ENCODE results near the gene IDUA. TPM values are rescaled to one million over a fixed set of nuclear protein-coding genes. Genes with fewer than 3 reads are reported as not detected.

The IDUA gene
- total RNA-seq, 1 experiment from 2014 or later: 10.1 TPM

GRCh38 chr4:958314-958665 lies 28.6 kb upstream of the IDUA start:
- Histone ChIP-seq H4K20me1 (ENCODE audit: low read length) (no peaks in the 10 kb centered on the region), H3F3A (ENCODE audit: low read length, unreplicated experiment) (no peaks in the 10 kb centered on the region), H3K4me1 (ENCODE audit: insufficient read depth, low read length) (no peaks in the 10 kb centered on the region), H3K9ac (ENCODE audit: low read length) (no peak overlapping the region), H3K27ac (ENCODE audit: low read length) (no peak overlapping the region), H3K4me3 (ENCODE audit: low read length) (no peak overlapping the region), H3K4me2 (ENCODE audit: low read length) (no peak overlapping the region), H2AFZ (ENCODE audit: low read length) (no peak overlapping the region), H3K9me2 (replicated peaks; ENCODE audit: low read length) (no peaks in the 10 kb centered on the region), H3K79me2 (ENCODE audit: low read length) (no peaks in the 10 kb centered on the region), H3K36me3 (ENCODE audit: low read depth, low read length) (no peaks in the 10 kb centered on the region), H3K27me3 (ENCODE audit: low read length) (no peaks in the 10 kb centered on the region), H3K9me3 (ENCODE audit: low read length) (no peaks in the 10 kb centered on the region)
- POLR2A ChIA-PET (ENCODE audit: unreplicated experiment): no interaction called here
- intact Hi-C loops (cut with micrococcal nuclease): no loop called here
- ATAC-seq: no peak
- no TSS peak for BruUV-seq (replicated peaks)
- TF ChIP-seq EZH2 (IDR thresholded peaks at IDR 0.05; ENCODE audit: low read length, unreplicated experiment): no peak
- no peak for TF ChIP-seq EZH2phosphoT487 (IDR thresholded peaks at IDR 0.05; ENCODE audit: borderline replicate concordance, low read length)
- no peak for TF ChIP-seq CTCF (conservative IDR thresholded peaks at IDR 0.05; ENCODE audit: low read depth, low read length)
- CTCF ChIA-PET: no interaction called here
- DNase-seq: no peak

GRCh38 chr4:958696-959337 lies 28.0 kb upstream of the IDUA start:
- Histone ChIP-seq H3K79me2 (ENCODE audit: low read length) (no peaks in the 10 kb centered on the region), H3F3A (ENCODE audit: low read length, unreplicated experiment) (no peaks in the 10 kb centered on the region), H3K27ac (ENCODE audit: low read length) (no peak overlapping the region), H4K20me1 (ENCODE audit: low read length) (no peaks in the 10 kb centered on the region), H3K27me3 (ENCODE audit: low read length) (no peaks in the 10 kb centered on the region), H3K4me2 (ENCODE audit: low read length) (no peak overlapping the region), H2AFZ (ENCODE audit: low read length) (no peak overlapping the region), H3K9ac (ENCODE audit: low read length) (no peak overlapping the region), H3K9me2 (replicated peaks; ENCODE audit: low read length) (no peaks in the 10 kb centered on the region), H3K4me1 (ENCODE audit: insufficient read depth, low read length) (no peaks in the 10 kb centered on the region), H3K9me3 (ENCODE audit: low read length) (no peaks in the 10 kb centered on the region), H3K36me3 (ENCODE audit: low read depth, low read length) (no peaks in the 10 kb centered on the region), H3K4me3 (ENCODE audit: low read length) (no peak overlapping the region)
- TF ChIP-seq EZH2 (IDR thresholded peaks at IDR 0.05; ENCODE audit: low read length, unreplicated experiment) (no peak), CTCF (conservative IDR thresholded peaks at IDR 0.05; ENCODE audit: low read depth, low read length) (no peak), EZH2phosphoT487 (IDR thresholded peaks at IDR 0.05; ENCODE audit: borderline replicate concordance, low read length) (no peak)
- DNase-seq: no peak
- CTCF ChIA-PET: no interaction called here
- intact Hi-C loops (cut with micrococcal nuclease): no loop called here
- no peak for ATAC-seq
- no TSS peak for BruUV-seq (replicated peaks)
- POLR2A ChIA-PET (ENCODE audit: unreplicated experiment): no interaction called here

- no peak overlapping the region for H3K9ac ChIP-seq (ENCODE audit: low read length)
- H4K20me1 ChIP-seq (ENCODE audit: low read length): no peaks in the 10 kb centered on the region
- ATAC-seq (no peak), DNase-seq (no peak)
- no TSS peak for BruUV-seq (replicated peaks)
- no peak overlapping the region for H3K4me3 ChIP-seq (ENCODE audit: low read length)
- H3K79me2 ChIP-seq (ENCODE audit: low read length): no peaks in the 10 kb centered on the region
- H3K4me2 ChIP-seq (ENCODE audit: low read length): no peak overlapping the region
- H3K4me1 ChIP-seq (ENCODE audit: insufficient read depth, low read length): no peaks in the 10 kb centered on the region
- no peaks in the 10 kb centered on the region for H3K9me3 ChIP-seq (ENCODE audit: low read length)
- POLR2A ChIA-PET (ENCODE audit: unreplicated experiment): no interaction called here
- TF ChIP-seq EZH2phosphoT487 (IDR thresholded peaks at IDR 0.05; ENCODE audit: borderline replicate concordance, low read length): no peak
- no peak for TF ChIP-seq CTCF (conservative IDR thresholded peaks at IDR 0.05; ENCODE audit: low read depth, low read length)
- TF ChIP-seq EZH2 (IDR thresholded peaks at IDR 0.05; ENCODE audit: low read length, unreplicated experiment): no peak
- H3K27ac ChIP-seq (ENCODE audit: low read length): no peak overlapping the region
- intact Hi-C loops (cut with micrococcal nuclease): no loop called here
- H3K36me3 ChIP-seq (ENCODE audit: low read depth, low read length): no peaks in the 10 kb centered on the region
- no peaks in the 10 kb centered on the region for H3F3A ChIP-seq (ENCODE audit: low read length, unreplicated experiment)
- H2AFZ ChIP-seq (ENCODE audit: low read length): no peak overlapping the region
- no peaks in the 10 kb centered on the region for H3K9me2 ChIP-seq (replicated peaks; ENCODE audit: low read length)
- H3K27me3 ChIP-seq (ENCODE audit: low read length): no peaks in the 10 kb centered on the region
- CTCF ChIA-PET: no interaction called here
These were observed 27.3 kb upstream of the IDUA start for GRCh38 chr4:959338-960139.
